Measurements from ENCODE around the gene BRIP1. TPM values are rescaled to one million over a fixed set of nuclear protein-coding genes. Genes with fewer than 3 reads are reported as not detected.

BRIP1 gene
- total and polyA plus RNA-seq, 2 experiments from 2014 or later, result 2.2 to 4.0 TPM

GRCh38 chr17:61663310-61663709, 200.0 kb downstream of the BRIP1 start:
- TF ChIP-seq EZH2phosphoT487 (IDR thresholded peaks at IDR 0.05; ENCODE audit: insufficient read depth, low read depth) (no peak), EZH2 (IDR thresholded peaks at IDR 0.05; ENCODE audit: insufficient read depth, poor library complexity, severe bottlenecking) (no peak)
- Histone ChIP-seq H3K4me3 (no peak overlapping the region), H3K27ac (no peak overlapping the region), H3K9me2 (ENCODE audit: insufficient read depth) (no peaks in the 10 kb centered on the region), H4K20me1 (ENCODE audit: insufficient read depth) (no peaks in the 10 kb centered on the region), H3F3A (ENCODE audit: insufficient read depth) (no peaks in the 10 kb centered on the region), H3K9ac (no peak overlapping the region), H3K4me1 (ENCODE audit: insufficient read depth) (no peaks in the 10 kb centered on the region), H3K79me2 (ENCODE audit: insufficient read depth) (no peaks in the 10 kb centered on the region), H2AFZ (no peak overlapping the region), H3K36me3 (ENCODE audit: low read depth) (no peaks in the 10 kb centered on the region), H3K9me3 (ENCODE audit: low read depth) (no peaks in the 10 kb centered on the region), H3K27me3 (replicated peaks; ENCODE audit: insufficient read depth) (no peaks in the 10 kb centered on the region), H3K4me2 (ENCODE audit: unreplicated experiment) (no peak overlapping the region)
- DNase-seq, result no peak
- in situ Hi-C loops (cut with MboI), result no loop called here
- WGBS, 2 experiments (ENCODE audit: low coverage in 1 of 2, low lambda C conversion rate in 2 of 2, missing lambda C conversion rate in 2 of 2), result 12 to 17% methylated on average over 4 of the region's 4 CpGs

GRCh38 chr17:61662741-61663140, 200.6 kb downstream of the BRIP1 start:
- Histone ChIP-seq H3K4me2 (ENCODE audit: unreplicated experiment) (no peak overlapping the region), H2AFZ (no peak overlapping the region), H3K27me3 (replicated peaks; ENCODE audit: insufficient read depth) (no peaks in the 10 kb centered on the region), H3K4me1 (ENCODE audit: insufficient read depth) (no peaks in the 10 kb centered on the region), H3K9ac (no peak overlapping the region), H4K20me1 (ENCODE audit: insufficient read depth) (no peaks in the 10 kb centered on the region), H3K36me3 (ENCODE audit: low read depth) (no peaks in the 10 kb centered on the region), H3K9me3 (ENCODE audit: low read depth) (no peaks in the 10 kb centered on the region), H3F3A (ENCODE audit: insufficient read depth) (no peaks in the 10 kb centered on the region), H3K4me3 (no peak overlapping the region), H3K27ac (no peak overlapping the region), H3K79me2 (ENCODE audit: insufficient read depth) (no peaks in the 10 kb centered on the region), H3K9me2 (ENCODE audit: insufficient read depth) (no peaks in the 10 kb centered on the region)
- in situ Hi-C loops (cut with MboI), result no loop called here
- TF ChIP-seq EZH2phosphoT487 (IDR thresholded peaks at IDR 0.05; ENCODE audit: insufficient read depth, low read depth) (no peak), EZH2 (IDR thresholded peaks at IDR 0.05; ENCODE audit: insufficient read depth, poor library complexity, severe bottlenecking) (no peak)
- no peak for DNase-seq
- WGBS, 2 experiments (ENCODE audit: low coverage in 1 of 2, low lambda C conversion rate in 2 of 2, missing lambda C conversion rate in 2 of 2), result 25 to 27% methylated on average over 2 of the region's 2 CpGs

DNA sequence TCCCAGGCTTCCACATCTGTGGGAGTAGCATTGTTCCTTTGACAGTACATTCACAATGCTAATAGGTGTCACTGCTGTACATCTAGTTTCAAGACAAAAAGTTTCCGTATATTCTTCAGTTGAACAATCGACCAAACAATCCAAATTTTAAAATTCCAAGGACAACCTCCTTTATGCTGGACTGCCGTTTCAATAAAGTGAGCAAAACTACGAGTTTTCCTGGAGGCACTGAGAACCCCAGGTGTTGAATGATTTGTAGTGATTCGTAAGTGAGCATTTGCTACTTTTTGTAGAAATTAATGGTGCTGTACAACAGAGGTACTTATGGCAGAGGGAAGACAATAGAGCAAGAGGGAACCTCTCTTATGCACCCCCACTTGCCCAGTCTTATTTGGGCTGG, 201.1 kb downstream of the BRIP1 start:
- Histone ChIP-seq H3K9ac (no peak overlapping the region), H4K20me1 (ENCODE audit: insufficient read depth) (no peaks in the 10 kb centered on the region), H3K79me2 (ENCODE audit: insufficient read depth) (no peaks in the 10 kb centered on the region), H2AFZ (no peak overlapping the region), H3K27ac (no peak overlapping the region), H3K9me3 (ENCODE audit: low read depth) (no peaks in the 10 kb centered on the region), H3K27me3 (replicated peaks; ENCODE audit: insufficient read depth) (no peaks in the 10 kb centered on the region), H3K4me1 (ENCODE audit: insufficient read depth) (no peaks in the 10 kb centered on the region), H3K4me2 (ENCODE audit: unreplicated experiment) (no peak overlapping the region), H3K36me3 (ENCODE audit: low read depth) (no peaks in the 10 kb centered on the region), H3K9me2 (ENCODE audit: insufficient read depth) (no peaks in the 10 kb centered on the region), H3K4me3 (no peak overlapping the region), H3F3A (ENCODE audit: insufficient read depth) (no peaks in the 10 kb centered on the region)
- TF ChIP-seq EZH2 (IDR thresholded peaks at IDR 0.05; ENCODE audit: insufficient read depth, poor library complexity, severe bottlenecking) (no peak), EZH2phosphoT487 (IDR thresholded peaks at IDR 0.05; ENCODE audit: insufficient read depth, low read depth) (no peak)
- 35 to 36% methylated on average over 5 of the region's 5 CpGs for WGBS, 2 experiments (ENCODE audit: low coverage in 1 of 2, low lambda C conversion rate in 2 of 2, missing lambda C conversion rate in 2 of 2)
- no peak for DNase-seq
- in situ Hi-C loops (cut with MboI), result no loop called here

GRCh38 chr17:61660746-61661485, 202.4 kb downstream of the BRIP1 start:
- Histone ChIP-seq H3K27me3 (replicated peaks; ENCODE audit: insufficient read depth) (no peaks in the 10 kb centered on the region), H3K36me3 (ENCODE audit: low read depth) (no peaks in the 10 kb centered on the region), H3K27ac (no peak overlapping the region), H3K9me3 (ENCODE audit: low read depth) (no peaks in the 10 kb centered on the region), H2AFZ (no peak overlapping the region), H3K4me3 (no peak overlapping the region), H3K9me2 (ENCODE audit: insufficient read depth) (no peaks in the 10 kb centered on the region), H4K20me1 (ENCODE audit: insufficient read depth) (no peaks in the 10 kb centered on the region), H3K4me2 (ENCODE audit: unreplicated experiment) (no peak overlapping the region), H3K4me1 (ENCODE audit: insufficient read depth) (no peaks in the 10 kb centered on the region), H3K9ac (no peak overlapping the region), H3K79me2 (ENCODE audit: insufficient read depth) (no peaks in the 10 kb centered on the region), H3F3A (ENCODE audit: insufficient read depth) (no peaks in the 10 kb centered on the region)
- no peak for DNase-seq
- WGBS, 2 experiments (ENCODE audit: low coverage in 1 of 2, low lambda C conversion rate in 2 of 2, missing lambda C conversion rate in 2 of 2), result 54 to 62% methylated on average over 4 of the region's 4 CpGs
- TF ChIP-seq EZH2 (IDR thresholded peaks at IDR 0.05; ENCODE audit: insufficient read depth, poor library complexity, severe bottlenecking), result no peak
- TF ChIP-seq EZH2phosphoT487 (IDR thresholded peaks at IDR 0.05; ENCODE audit: insufficient read depth, low read depth), result no peak
- in situ Hi-C loops (cut with MboI), result no loop called here

All from GM23248 (cell line).